DND-41 (cell line): ENCODE results near the gene NDRG4.

Experiments
- CTCF ChIP-seq: IDR thresholded peaks from 2 replicates; pipeline ENCODE4 v1.5.1; 2012; ENCODE audit warnings: borderline replicate concordance, low read length, moderate library complexity, mild to moderate bottlenecking; ENCODE audit not compliant: poor library complexity, severe bottlenecking; ENCODE audit errors: extremely low read depth
- EZH2 ChIP-seq: IDR thresholded peaks from 3 replicates; pipeline ENCODE4 v1.6.1; 2012; ENCODE audit warnings: borderline replicate concordance, low read depth, mild to moderate bottlenecking, moderate library complexity, low read length, inconsistent platforms; ENCODE audit not compliant: severe bottlenecking

GRCh38 chr16:58472266-58472665 is 27.7 kb upstream of the NDRG4 start:
- TF ChIP-seq CTCF (no peak), EZH2 (no peak)
